Transverse colon (tissue), 4 donors: ENCODE data around the gene ABCB8. TPM values are rescaled to one million over a fixed set of nuclear protein-coding genes. Genes with fewer than 3 reads are reported as not detected.

Experiments used
- DNase-seq: peaks from one replicate; pipeline ENCODE4 v3.0.0-alpha.2; 2019
- H3K27ac ChIP-seq, 4 donors: fragments of 200-600 bp; sonication (generic); 2 replicates each; pipeline ENCODE4 v1.5.1; 2016 to 2018; ENCODE audit warnings: inconsistent platforms in 4 of 4
- H3K27me3 ChIP-seq: fragments of 200-600 bp; sonication (generic); 2 replicates; pipeline ENCODE4 v1.5.1; 2017; ENCODE audit warnings: inconsistent platforms
- H3K36me3 ChIP-seq, 4 donors: fragments of 200-600 bp; sonication (generic); 2 replicates each; pipeline ENCODE4 v1.5.1; 2017 to 2019; ENCODE audit warnings: inconsistent platforms in 4 of 4
- H3K4me1 ChIP-seq, 4 donors: fragments of 200-600 bp; sonication (generic); 2 replicates each; pipeline ENCODE4 v1.5.1; 2017 to 2020; ENCODE audit warnings: inconsistent platforms in 4 of 4
- H3K4me3 ChIP-seq, 4 donors: fragments of 200-600 bp; sonication (generic); 1 replicate in 1 of 4; 2 replicates in 3 of 4; pipeline versions ENCODE4 v1.5.1 to v1.6.1; 2017 to 2019; ENCODE audit warnings: inconsistent platforms in 4 of 4
- H3K9me3 ChIP-seq, 2 donors: fragments of 200-600 bp; sonication (generic); 2 replicates each; pipeline ENCODE4 v1.5.1; 2017 to 2019; ENCODE audit warnings: inconsistent platforms in 2 of 2
- CTCF ChIP-seq, 5 experiments: fragments of 200-600 bp in 3 of 5; fragments of 450-650 bp in 2 of 5; sonication (generic) in 3 of 5; IDR thresholded peaks; 1 replicate in 2 of 5; 2 replicates in 3 of 5; pipeline ENCODE4 v1.5.1; 2016 to 2017; ENCODE audit warnings: antibody characterized with exemption in 5 of 5, inconsistent platforms in 3 of 5, mild to moderate bottlenecking in 2 of 5, moderate library complexity in 1 of 5
- EP300 ChIP-seq: sonication (generic); formaldehyde crosslinking; IDR thresholded peaks from one replicate; pipeline ENCODE4 v1.6.1; 2017; ENCODE audit warnings: antibody characterized with exemption, low read depth
- POLR2A ChIP-seq: fragments of 450-650 bp; IDR thresholded peaks from one replicate; pipeline ENCODE4 v1.6.1; 2016; ENCODE audit warnings: antibody characterized with exemption, mild to moderate bottlenecking, moderate library complexity
- POLR2AphosphoS5 ChIP-seq, 3 donors: sonication (generic); formaldehyde crosslinking; IDR thresholded peaks; one replicate each; pipeline ENCODE4 v1.6.1; 2016; ENCODE audit warnings: antibody characterized with exemption in 3 of 3
- WGBS, 2 donors: methylation state at CpG; one replicate each; pipeline ENCODE4 v1.1.5; 2018; ENCODE audit warnings: low coverage in 1 of 2; 5-methylcytosine and 5-hydroxymethylcytosine counted together
- in situ Hi-C, 4 donors: fragments of 200-750 bp; cut with MboI; loops; one replicate each; pipeline versions ENCODE4 v1.15.0 to v1.15.1; 2017; ENCODE audit warnings: low sequenced_read_pairs in 3 of 4, low pct_ligation_motif_present in 1 of 4, low pct_unique_long_range_greater_than_20kb in 1 of 4
- intact Hi-C: fragments of 100-400 bp; cut with DNase I; formaldehyde crosslinking; loops from one replicate; pipeline ENCODE4 v1.15.1; 2023; ENCODE audit warnings: low total_unique reads
- total RNA-seq, 4 donors: library from RNA; depleted of rRNA; stranded (reverse); fragments of >200 nt; gene quantifications; one replicate each; pipeline ENCODE4 v1.1.0, GENCODE V29; 2016

ABCB8 gene
- total RNA-seq, 4 donors from 2014 or later = 33.3 to 76.4 (median 51.4) TPM

- in situ Hi-C loops (loop anchor here in 3 of 4 donors (25.0 kb wide), 3 partner anchors 111 to 561 kb away; no protein-coding TSS in a partner anchor), intact Hi-C loops (no loop called here)
- TF ChIP-seq CTCF (IDR thresholded peaks at IDR 0.05) (no peak), POLR2AphosphoS5 (IDR thresholded peaks at IDR 0.05) (no peak), POLR2A (no peak), EP300 (no peak)
- H3K4me3 ChIP-seq = no peak overlapping the region
- H3K9me3 ChIP-seq = no peaks in the 10 kb centered on the region
- H3K27ac ChIP-seq = no peak overlapping the region
- DNase-seq = no peak
- WGBS, 2 donors = 84% methylated on average over 19 of the region's 20 CpGs; no CpG with 5 or more reads in 1 of the 2 donors
- peaks cover 7% of the 10 kb centered on the region for H3K27me3 ChIP-seq
- H3K36me3 ChIP-seq = no peaks in the 10 kb centered on the region
- H3K4me1 ChIP-seq = peaks cover 0 to 6% (median 0%) of the 10 kb centered on the region in 4 donors
Observed at GRCh38 chr7:150998341-150998740, 29.9 kb upstream of the ABCB8 start.

- 93% methylated on average over 10 of the region's 12 CpGs; no CpG with 5 or more reads in 1 of the 2 donors for WGBS, 2 donors
- intact Hi-C loops (no loop called here), in situ Hi-C loops (loop anchor here in 3 of 4 donors (25.0 kb wide), 3 partner anchors 112 to 562 kb away; no protein-coding TSS in a partner anchor)
- no peak overlapping the region for H3K4me3 ChIP-seq
- peaks cover 0 to 9% (median 1%) of the 10 kb centered on the region in 4 donors for H3K4me1 ChIP-seq
- no peak overlapping the region for H3K27ac ChIP-seq
- TF ChIP-seq POLR2A (no peak), EP300 (no peak), POLR2AphosphoS5 (IDR thresholded peaks at IDR 0.05) (no peak), CTCF (IDR thresholded peaks at IDR 0.05) (no peak)
- H3K27me3 ChIP-seq = peaks cover 7% of the 10 kb centered on the region
- DNase-seq = no peak
- no peaks in the 10 kb centered on the region for H3K36me3 ChIP-seq
- no peaks in the 10 kb centered on the region for H3K9me3 ChIP-seq
Observed at GRCh38 chr7:150999001-150999400, 29.2 kb upstream of the ABCB8 start.

- H3K4me1 ChIP-seq = peaks cover 0 to 7% (median 2%) of the 10 kb centered on the region in 4 donors
- no peak overlapping the region for H3K4me3 ChIP-seq
- no peak for TF ChIP-seq POLR2AphosphoS5 (IDR thresholded peaks at IDR 0.05)
- no peak for TF ChIP-seq EP300
- TF ChIP-seq CTCF (IDR thresholded peaks at IDR 0.05) = no peak
- TF ChIP-seq POLR2A = no peak
- H3K36me3 ChIP-seq = no peaks in the 10 kb centered on the region
- H3K9me3 ChIP-seq = no peaks in the 10 kb centered on the region
- intact Hi-C loops = no loop called here
- no peak overlapping the region for H3K27ac ChIP-seq
- H3K27me3 ChIP-seq = peaks cover 7% of the 10 kb centered on the region
- in situ Hi-C loops = loop anchor here in 3 of 4 donors (25.0 kb wide), 3 partner anchors 112 to 562 kb away; no protein-coding TSS in a partner anchor
- DNase-seq = no peak
- WGBS, 2 donors = 73 to 84% methylated on average over 3 to 5 of the region's 5 CpGs
Observed at GRCh38 chr7:150999497-151000230, 28.6 kb upstream of the ABCB8 start.

GRCh38 chr7:151000897-151001495, 27.3 kb upstream of the ABCB8 start:
- Histone ChIP-seq H3K4me1 (peaks cover 0 to 5% (median 2%) of the 10 kb centered on the region in 4 donors), H3K4me3 (no peak overlapping the region), H3K9me3 (no peaks in the 10 kb centered on the region), H3K36me3 (no peaks in the 10 kb centered on the region), H3K27ac (no peak overlapping the region), H3K27me3 (peaks cover 7% of the 10 kb centered on the region)
- DNase-seq = no peak
- in situ Hi-C loops = no loop called here
- intact Hi-C loops = no loop called here
- WGBS, 2 donors = 85% methylated on average over 13 of the region's 13 CpGs; no CpG with 5 or more reads in 1 of the 2 donors
- no peak for TF ChIP-seq CTCF (IDR thresholded peaks at IDR 0.05)
- TF ChIP-seq EP300 = no peak
